ENCODE measurements around the gene ARRB1. TPM values are rescaled to one million over a fixed set of nuclear protein-coding genes. Genes with fewer than 3 reads are reported as not detected.

Gene ARRB1
- total and polyA plus RNA-seq, 4 experiments from 2014 or later, result 6.6 to 47.5 (median 26.4) TPM

- no peaks in the 10 kb centered on the region for H3K9me3 Mint-ChIP-seq
- Histone ChIP-seq H3K9me3 (ENCODE audit: control insufficient read depth in 1 of 2, low read length in 2 of 2) (no peaks in the 10 kb centered on the region), H3K27me3 (ENCODE audit: insufficient read depth, low read length) (no peaks in the 10 kb centered on the region), H3K4me1 (ENCODE audit: insufficient read depth, low read length) (peaks cover 61% of the 10 kb centered on the region), H3K27ac (ENCODE audit: low read depth, low read length) (peak overlapping the region; percentile 39), H3K4me3 (ENCODE audit: low read length in 2 of 2) (no peak overlapping the region), H3K36me3 (ENCODE audit: insufficient read depth, low read length) (peaks cover 5% of the 10 kb centered on the region)
- CTCF ChIA-PET (ENCODE audit: partially characterized antibody), result interaction anchor here (0.7 to 17.0 kb wide), 11 partner anchors 8 to 331 kb away, joined by 3 to 614 read pairs (median 30); partner anchors contain the start of gene TPBGL
- peak overlapping the region in 1 of 8 donors; percentile 32 for H3K4me3 Mint-ChIP-seq
- H3K27ac Mint-ChIP-seq, result peak overlapping the region; percentile 53 to 91 (median 82)
- no peak for DNase-seq
- intact Hi-C loops (cut with micrococcal nuclease), result no loop called here
- peaks cover 19 to 39% of the 10 kb centered on the region in 2 donors for H3K36me3 Mint-ChIP-seq
- POLR2A ChIA-PET (ENCODE audit: partially characterized antibody), result interaction anchor here (0.7 to 5.7 kb wide), 8 partner anchors 9 to 132 kb away, joined by 3 to 62 read pairs (median 4); partner anchors contain the start of gene ARRB1
- peaks cover 37 to 59% (median 49%) of the 10 kb centered on the region in 4 donors for H3K4me1 Mint-ChIP-seq
- no peaks in the 10 kb centered on the region for H3K27me3 Mint-ChIP-seq
These were observed 78.6 kb downstream of the ARRB1 start for GRCh38 chr11:75272821-75273301.

GRCh38 chr11:75272391-75272790 is 79.1 kb downstream of the ARRB1 start:
- no peaks in the 10 kb centered on the region for H3K27me3 ChIP-seq (ENCODE audit: insufficient read depth, low read length)
- intact Hi-C loops (cut with micrococcal nuclease), result no loop called here
- ChIA-PET CTCF (ENCODE audit: partially characterized antibody) (interaction anchor here (0.7 to 17.0 kb wide), 12 partner anchors 8 to 343 kb away, joined by 3 to 614 read pairs (median 29); partner anchors contain the start of genes SLCO2B1 and TPBGL), POLR2A (ENCODE audit: partially characterized antibody) (interaction anchor here (0.7 to 5.7 kb wide), 6 partner anchors 11 to 132 kb away, joined by 3 to 62 read pairs (median 10); partner anchors contain the start of gene ARRB1)
- H3K4me1 ChIP-seq (ENCODE audit: insufficient read depth, low read length), result peaks cover 57% of the 10 kb centered on the region
- Mint-ChIP-seq H3K4me3 (no peak overlapping the region), H3K4me1 (peaks cover 34 to 55% (median 46%) of the 10 kb centered on the region in 4 donors), H3K27ac (peak overlapping the region in 6 of 7 donors; percentile 8 to 85 (median 74)), H3K9me3 (no peaks in the 10 kb centered on the region), H3K36me3 (peaks cover 14 to 35% of the 10 kb centered on the region in 2 donors), H3K27me3 (no peaks in the 10 kb centered on the region)
- no peak overlapping the region for H3K27ac ChIP-seq (ENCODE audit: low read depth, low read length)
- H3K36me3 ChIP-seq (ENCODE audit: insufficient read depth, low read length), result peaks cover 5% of the 10 kb centered on the region
- DNase-seq, result no peak
- no peak overlapping the region for H3K4me3 ChIP-seq (ENCODE audit: low read length in 2 of 2)
- no peaks in the 10 kb centered on the region for H3K9me3 ChIP-seq (ENCODE audit: control insufficient read depth in 1 of 2, low read length in 2 of 2)

- no peak overlapping the region for H3K4me3 ChIP-seq (ENCODE audit: low read length in 2 of 2)
- H3K27ac Mint-ChIP-seq, result peak overlapping the region; percentile 37 to 92 (median 61)
- no peaks in the 10 kb centered on the region for H3K27me3 ChIP-seq (ENCODE audit: insufficient read depth, low read length)
- ChIA-PET CTCF (ENCODE audit: partially characterized antibody) (interaction anchor here (0.6 to 17.0 kb wide), 14 partner anchors 9 to 801 kb away, joined by 3 to 614 read pairs (median 21); partner anchors contain the start of genes SLCO2B1 and TPBGL), POLR2A (ENCODE audit: partially characterized antibody) (interaction anchor here (0.8 to 2.6 kb wide), 6 partner anchors 10 to 131 kb away, joined by 3 to 17 read pairs (median 6); no protein-coding TSS in a partner anchor)
- no peaks in the 10 kb centered on the region for H3K9me3 ChIP-seq (ENCODE audit: control insufficient read depth in 1 of 2, low read length in 2 of 2)
- H3K4me3 Mint-ChIP-seq, result no peak overlapping the region
- no peaks in the 10 kb centered on the region for H3K9me3 Mint-ChIP-seq
- no peaks in the 10 kb centered on the region for H3K27me3 Mint-ChIP-seq
- DNase-seq, result no peak
- peaks cover 50% of the 10 kb centered on the region for H3K4me1 ChIP-seq (ENCODE audit: insufficient read depth, low read length)
- H3K27ac ChIP-seq (ENCODE audit: low read depth, low read length), result no peak overlapping the region
- intact Hi-C loops (cut with micrococcal nuclease), result loop anchor here (1.0 kb wide), 3 partner anchors 127 to 248 kb away; no protein-coding TSS in a partner anchor
- peaks cover 29 to 52% (median 40%) of the 10 kb centered on the region in 4 donors for H3K4me1 Mint-ChIP-seq
- H3K36me3 Mint-ChIP-seq, result peaks cover 14 to 37% of the 10 kb centered on the region in 2 donors
- no peaks in the 10 kb centered on the region for H3K36me3 ChIP-seq (ENCODE audit: insufficient read depth, low read length)
These were observed 79.7 kb downstream of the ARRB1 start for GRCh38 chr11:75271730-75272129.

- Mint-ChIP-seq H3K27ac (peak overlapping the region in 6 of 7 donors; percentile 48 to 92 (median 70)), H3K9me3 (no peaks in the 10 kb centered on the region), H3K4me3 (no peak overlapping the region), H3K4me1 (peaks cover 22 to 50% (median 33%) of the 10 kb centered on the region in 4 donors), H3K36me3 (peaks cover 21 to 36% of the 10 kb centered on the region in 2 donors), H3K27me3 (no peaks in the 10 kb centered on the region)
- Histone ChIP-seq H3K36me3 (ENCODE audit: insufficient read depth, low read length) (no peaks in the 10 kb centered on the region), H3K4me1 (ENCODE audit: insufficient read depth, low read length) (peaks cover 42% of the 10 kb centered on the region), H3K9me3 (ENCODE audit: control insufficient read depth in 1 of 2, low read length in 2 of 2) (no peaks in the 10 kb centered on the region), H3K4me3 (ENCODE audit: low read length in 2 of 2) (no peak overlapping the region), H3K27me3 (ENCODE audit: insufficient read depth, low read length) (no peaks in the 10 kb centered on the region), H3K27ac (ENCODE audit: low read depth, low read length) (no peak overlapping the region)
- ChIA-PET CTCF (ENCODE audit: partially characterized antibody) (interaction anchor here (0.5 to 17.0 kb wide), 20 partner anchors 9 to 800 kb away, joined by 3 to 614 read pairs (median 4); partner anchors contain the start of gene TPBGL), POLR2A (ENCODE audit: partially characterized antibody) (interaction anchor here (0.8 to 2.6 kb wide), 8 partner anchors 9 to 130 kb away, joined by 3 to 17 read pairs (median 3); no protein-coding TSS in a partner anchor)
- intact Hi-C loops (cut with micrococcal nuclease), result loop anchor here (1.0 kb wide), 3 partner anchors 127 to 248 kb away; no protein-coding TSS in a partner anchor
- peak in 4 of 5 donors; percentile 22 to 32 (median 31) for DNase-seq
These were observed 80.5 kb downstream of the ARRB1 start for GRCh38 chr11:75270896-75271418.

- DNase-seq, result no peak
- no peak overlapping the region for H3K27ac ChIP-seq (ENCODE audit: low read depth, low read length)
- H3K9me3 ChIP-seq (ENCODE audit: control insufficient read depth in 1 of 2, low read length in 2 of 2), result no peaks in the 10 kb centered on the region
- intact Hi-C loops (cut with micrococcal nuclease), result no loop called here
- H3K4me1 Mint-ChIP-seq, result peaks cover 15 to 40% (median 25%) of the 10 kb centered on the region in 4 donors
- H3K36me3 Mint-ChIP-seq, result peaks cover 18 to 32% of the 10 kb centered on the region in 2 donors
- no peaks in the 10 kb centered on the region for H3K27me3 Mint-ChIP-seq
- H3K36me3 ChIP-seq (ENCODE audit: insufficient read depth, low read length), result no peaks in the 10 kb centered on the region
- CTCF ChIA-PET (ENCODE audit: partially characterized antibody), result interaction anchor here (0.7 to 17.0 kb wide), 13 partner anchors 8 to 247 kb away, joined by 3 to 614 read pairs (median 28); partner anchors contain the start of gene TPBGL
- no peak overlapping the region for H3K27ac Mint-ChIP-seq
- H3K4me1 ChIP-seq (ENCODE audit: insufficient read depth, low read length), result peaks cover 32% of the 10 kb centered on the region
- POLR2A ChIA-PET (ENCODE audit: partially characterized antibody), result interaction anchor here (0.8 to 2.6 kb wide), 5 partner anchors 8 to 129 kb away, joined by 3 to 17 read pairs (median 3); no protein-coding TSS in a partner anchor
- no peaks in the 10 kb centered on the region for H3K9me3 Mint-ChIP-seq
- no peaks in the 10 kb centered on the region for H3K27me3 ChIP-seq (ENCODE audit: insufficient read depth, low read length)
- H3K4me3 ChIP-seq (ENCODE audit: low read length in 2 of 2), result no peak overlapping the region
- no peak overlapping the region for H3K4me3 Mint-ChIP-seq
These were observed 81.6 kb downstream of the ARRB1 start for GRCh38 chr11:75269896-75270295.

- no peak for DNase-seq
- intact Hi-C loops (cut with micrococcal nuclease), result no loop called here
These were observed 82.1 kb downstream of the ARRB1 start for GRCh38 chr11:75269367-75269660.

More at GRCh38 chr11:75269367-75269660, 82.1 kb downstream of the ARRB1 start:
- H3K4me1 Mint-ChIP-seq, result peaks cover 16 to 45% (median 27%) of the 10 kb centered on the region in 4 donors
- H3K9me3 Mint-ChIP-seq, result no peaks in the 10 kb centered on the region
- Histone ChIP-seq H3K9me3 (ENCODE audit: control insufficient read depth in 1 of 2, low read length in 2 of 2) (no peaks in the 10 kb centered on the region), H3K36me3 (ENCODE audit: insufficient read depth, low read length) (no peaks in the 10 kb centered on the region), H3K27me3 (ENCODE audit: insufficient read depth, low read length) (no peaks in the 10 kb centered on the region), H3K4me1 (ENCODE audit: insufficient read depth, low read length) (peaks cover 31% of the 10 kb centered on the region), H3K4me3 (ENCODE audit: low read length in 2 of 2) (no peak overlapping the region), H3K27ac (ENCODE audit: low read depth, low read length) (no peak overlapping the region)
- H3K27ac Mint-ChIP-seq, result no peak overlapping the region
- POLR2A ChIA-PET (ENCODE audit: partially characterized antibody), result interaction anchor here (1.4 kb wide), 1 partner anchor 17 kb away, joined by 3 read pairs; no protein-coding TSS in a partner anchor
- H3K27me3 Mint-ChIP-seq, result no peaks in the 10 kb centered on the region
- CTCF ChIA-PET (ENCODE audit: partially characterized antibody), result interaction anchor here (3.6 to 17.0 kb wide), 6 partner anchors 12 to 246 kb away, joined by 28 to 614 read pairs (median 158); partner anchors contain the start of gene TPBGL
- peaks cover 18 to 32% of the 10 kb centered on the region in 2 donors for H3K36me3 Mint-ChIP-seq
- H3K4me3 Mint-ChIP-seq, result no peak overlapping the region
